NCI-H1105 treated with DMSO at 0.1 percent for 48 hours (cell line): ENCODE data around the gene TMEM59L.
A peak's percentile ranks its signal among the peaks of the same experiment; 100 is the strongest.

Experiments used
- DNase-seq: peaks from one replicate; lab custom pipeline; 2025; lab: John Stamatoyannopoulos, UW

Gene TMEM59L

DNA sequence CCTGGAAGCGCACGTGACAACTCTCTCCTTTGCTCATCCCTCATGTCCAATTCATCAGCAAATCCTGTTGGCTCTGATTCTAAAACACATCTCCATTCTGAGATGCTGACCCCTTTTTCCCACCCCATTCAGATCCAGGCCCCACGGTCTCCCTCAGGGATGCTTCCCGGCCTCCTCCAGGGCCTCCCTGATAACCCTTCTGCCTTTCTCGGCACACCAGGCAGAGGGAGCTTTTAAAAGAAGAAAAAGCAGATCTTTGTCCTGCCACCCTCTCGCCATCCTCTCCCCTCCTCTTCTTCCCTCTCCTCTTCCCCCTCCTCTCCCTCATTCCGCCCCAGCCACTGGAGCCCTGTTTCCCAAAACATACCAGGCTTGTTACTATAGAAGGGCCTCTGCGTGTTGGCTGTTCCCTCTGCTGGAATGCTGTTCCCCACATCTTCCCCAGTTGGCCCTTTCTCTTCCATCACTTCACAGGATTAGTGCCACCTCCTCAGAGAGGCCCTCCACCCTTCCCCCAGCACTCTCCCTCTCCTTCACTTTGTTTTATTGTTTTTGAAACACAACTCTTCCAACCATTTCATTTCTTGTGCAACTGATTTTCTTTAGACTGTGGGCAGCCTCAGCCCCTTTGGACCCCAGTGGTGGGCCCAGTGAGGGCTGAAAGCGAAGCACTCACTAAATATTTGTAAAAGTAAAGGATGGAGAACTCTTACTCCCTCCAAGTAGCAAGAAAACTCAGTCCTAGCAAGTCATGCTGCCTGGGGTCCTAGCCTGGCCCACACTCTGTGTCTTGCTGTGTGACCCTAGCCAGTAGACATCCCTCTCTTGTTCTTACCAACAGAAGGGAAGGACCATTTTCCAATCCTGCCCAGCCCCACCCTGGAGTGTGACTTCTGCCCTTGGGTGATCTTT, 3.6 kb upstream of the TMEM59L start:
- DNase-seq, result no peak

DNA sequence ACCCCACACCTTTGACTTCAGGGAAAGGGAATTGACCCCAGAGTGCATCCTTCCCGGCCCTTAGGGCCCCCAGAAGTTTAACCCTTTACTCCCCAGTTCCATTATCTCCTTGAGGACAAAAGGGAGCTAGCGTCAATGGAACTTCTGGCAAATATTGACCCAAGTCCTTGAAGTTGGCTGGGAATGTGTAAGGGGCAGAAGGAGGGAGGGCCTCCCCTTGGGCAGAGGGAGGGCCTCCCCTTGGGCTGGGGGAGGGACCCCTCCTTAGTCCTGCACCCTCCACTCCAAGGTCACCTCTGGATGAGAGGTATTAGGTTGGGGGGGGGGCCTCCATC, 3.0 kb upstream of the TMEM59L start:
- no peak for DNase-seq

DNA sequence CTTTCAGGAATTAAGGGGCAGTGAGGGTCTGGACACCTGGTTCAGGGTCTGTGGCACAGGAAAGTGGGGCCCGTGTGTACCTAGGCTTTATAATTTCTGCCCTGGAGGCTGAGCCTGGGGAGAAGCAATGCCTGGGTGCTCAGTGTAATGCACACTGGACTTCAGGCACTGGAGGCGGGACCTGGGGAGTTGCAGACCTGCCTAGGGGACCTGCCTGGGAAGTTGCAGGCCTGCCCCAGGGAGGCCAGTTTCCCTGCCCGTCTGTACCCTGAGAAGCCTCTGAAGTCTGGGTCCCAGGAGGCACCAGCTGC, 2.5 kb upstream of the TMEM59L start:
- DNase-seq, result no peak

DNA sequence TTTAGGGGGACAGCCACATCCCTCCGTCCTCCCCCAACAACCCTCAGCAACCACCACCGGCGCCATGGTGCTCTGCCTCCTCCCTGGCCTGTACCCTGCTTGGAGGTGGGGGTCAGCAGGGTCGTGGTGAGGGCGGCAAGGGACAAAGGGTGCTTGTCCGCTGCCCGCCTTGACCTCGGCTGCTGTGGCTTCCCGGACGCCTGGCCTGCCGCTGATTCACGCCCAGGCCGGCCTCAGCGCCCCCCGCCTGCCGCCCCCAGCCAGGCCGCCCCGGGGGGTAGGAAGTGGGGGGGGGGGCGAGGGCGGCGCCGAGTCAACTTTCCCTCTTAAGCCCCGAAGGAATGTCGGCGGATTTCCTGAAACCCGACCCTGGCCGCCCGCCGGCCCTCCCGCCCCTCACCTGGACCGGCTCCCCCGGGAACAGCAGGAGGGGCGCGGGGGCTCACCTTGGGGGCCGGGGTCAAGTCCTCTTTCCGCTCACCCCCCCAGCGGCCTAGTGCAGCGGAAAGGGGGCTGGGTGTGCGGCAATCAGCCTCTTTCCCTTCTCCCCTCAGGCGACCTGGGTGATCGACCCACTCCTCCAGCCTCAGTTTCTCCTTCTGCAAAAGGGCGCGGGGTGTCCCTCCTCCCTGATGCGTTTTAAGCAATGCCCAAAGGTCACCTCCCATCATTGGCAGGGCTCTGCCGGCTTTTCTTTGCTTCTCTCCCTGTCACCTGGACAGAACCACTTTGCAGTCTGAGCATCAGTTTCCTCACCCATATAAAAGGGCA, 1.9 kb upstream of the TMEM59L start:
- no peak for DNase-seq

DNA sequence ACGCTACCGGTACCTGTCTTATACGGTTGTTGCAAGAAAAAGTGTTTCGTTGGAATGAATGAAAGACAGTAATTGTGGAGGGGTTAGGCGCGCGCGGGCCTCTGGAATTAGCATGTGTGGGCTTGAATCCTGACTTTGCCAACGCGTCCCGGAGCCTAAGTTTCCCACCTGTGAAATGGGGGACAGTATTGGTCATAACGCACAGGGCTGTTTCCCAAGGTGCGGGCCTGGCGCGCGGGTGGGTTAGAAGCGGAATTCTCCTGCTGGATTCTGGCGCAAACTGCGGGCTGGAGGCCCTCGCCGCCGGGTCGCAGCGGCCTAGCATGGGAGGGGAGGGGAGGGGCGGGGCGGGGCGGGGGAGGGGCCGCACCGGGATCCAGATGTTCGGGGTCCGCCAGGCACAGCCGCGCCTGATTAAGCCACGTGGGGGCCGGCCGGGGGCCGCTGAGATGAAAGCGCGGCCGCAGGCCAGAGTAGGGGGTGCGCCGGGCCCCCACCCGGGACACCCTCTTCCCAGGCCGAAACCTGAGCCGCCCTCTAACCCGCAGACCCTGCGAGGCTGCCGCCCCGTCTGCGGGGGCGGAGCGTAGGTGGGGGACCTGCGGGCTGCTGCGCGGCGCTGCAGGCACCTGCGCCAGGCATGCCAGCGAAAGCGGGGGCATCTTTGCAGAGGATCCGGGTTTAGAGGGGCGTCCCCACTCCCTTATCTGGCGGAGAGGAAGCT, 1.2 kb upstream of the TMEM59L start:
- no peak for DNase-seq

DNA sequence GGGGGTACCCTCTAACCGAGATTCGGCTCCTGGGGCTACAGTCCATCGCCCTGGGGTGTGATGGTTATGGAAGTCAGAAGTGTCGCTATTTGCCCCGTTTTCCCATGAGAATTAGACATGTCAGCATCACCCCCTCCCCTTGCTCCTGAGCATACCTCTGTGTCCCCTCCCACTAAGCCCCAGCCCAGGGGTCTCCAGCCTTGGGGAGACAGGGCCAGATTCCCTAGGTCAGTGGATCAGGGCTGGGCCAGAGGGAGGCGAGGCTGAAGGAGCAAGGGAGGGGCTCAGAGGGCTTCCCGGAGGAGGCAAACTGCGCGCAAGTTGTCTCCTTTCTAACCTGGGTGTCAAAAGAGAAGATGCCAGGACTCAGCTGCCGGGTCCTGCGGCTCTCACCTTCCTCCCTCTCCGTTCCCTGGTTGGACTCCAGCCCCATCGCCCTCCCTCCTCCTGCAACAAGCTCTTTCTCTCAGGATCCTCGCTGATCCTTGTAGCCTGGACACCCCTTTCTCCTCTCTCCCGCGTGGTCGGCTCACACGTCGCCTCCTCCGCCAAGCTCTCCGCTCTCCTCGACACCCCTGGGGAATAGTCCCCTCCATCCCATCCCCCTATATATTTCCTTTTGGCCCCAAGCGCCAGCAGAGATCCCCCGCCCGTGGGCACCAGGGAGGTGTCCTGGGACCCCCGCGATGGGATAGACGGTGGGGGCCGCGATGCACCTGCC, 459 bp upstream of the TMEM59L start:
- DNase-seq, result no peak

DNA sequence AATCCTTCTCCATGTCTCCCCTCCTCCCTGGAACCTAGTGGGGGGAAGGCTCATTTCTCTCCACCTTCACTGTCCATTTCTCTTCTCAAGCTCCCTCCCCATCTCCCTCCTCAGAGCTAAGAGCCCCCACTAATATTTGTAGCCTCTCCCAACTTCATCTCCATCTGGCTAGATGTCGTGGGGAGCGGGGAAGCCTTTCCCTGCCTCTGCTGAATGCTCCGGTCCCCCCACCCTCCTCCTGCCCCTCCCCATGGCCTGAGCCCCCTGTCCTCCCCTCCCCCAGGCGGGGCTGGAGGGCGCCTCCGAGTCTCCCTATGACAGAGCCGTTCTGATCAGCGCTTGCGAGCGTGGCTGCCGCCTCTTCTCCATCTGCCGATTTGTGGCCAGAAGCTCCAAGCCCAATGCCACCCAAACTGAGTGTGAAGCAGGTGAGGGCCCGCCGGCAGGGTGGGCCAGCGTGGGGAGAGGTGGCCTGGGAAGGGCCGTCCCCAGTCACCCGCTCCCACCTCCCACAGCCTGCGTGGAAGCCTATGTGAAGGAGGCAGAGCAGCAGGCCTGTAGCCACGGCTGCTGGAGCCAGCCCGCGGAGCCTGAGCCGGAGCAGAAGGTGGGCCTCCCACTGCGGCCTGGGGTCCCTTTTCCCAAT, 1.0 kb downstream of the TMEM59L start:
- DNase-seq, result no peak

DNA sequence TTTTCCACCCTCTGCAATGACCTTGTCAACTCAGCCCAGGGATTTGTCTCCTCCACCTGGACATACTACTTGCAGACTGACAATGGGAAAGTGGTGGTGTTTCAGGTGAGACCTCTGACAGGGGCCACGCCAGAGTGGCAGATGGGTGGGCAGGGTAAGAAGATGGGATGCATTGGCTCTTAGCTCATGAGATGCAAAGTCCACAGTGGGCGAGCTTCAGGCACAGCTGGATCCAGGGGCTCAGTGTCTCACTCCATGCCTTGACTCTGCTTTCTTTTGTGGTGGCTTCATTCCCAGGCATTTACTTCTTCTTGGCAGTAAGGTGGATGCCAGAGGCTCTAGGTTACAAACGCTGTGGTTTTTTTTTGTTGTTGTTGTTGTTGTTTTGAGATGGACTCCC, 3.4 kb downstream of the TMEM59L start:
- DNase-seq, result no peak

DNA sequence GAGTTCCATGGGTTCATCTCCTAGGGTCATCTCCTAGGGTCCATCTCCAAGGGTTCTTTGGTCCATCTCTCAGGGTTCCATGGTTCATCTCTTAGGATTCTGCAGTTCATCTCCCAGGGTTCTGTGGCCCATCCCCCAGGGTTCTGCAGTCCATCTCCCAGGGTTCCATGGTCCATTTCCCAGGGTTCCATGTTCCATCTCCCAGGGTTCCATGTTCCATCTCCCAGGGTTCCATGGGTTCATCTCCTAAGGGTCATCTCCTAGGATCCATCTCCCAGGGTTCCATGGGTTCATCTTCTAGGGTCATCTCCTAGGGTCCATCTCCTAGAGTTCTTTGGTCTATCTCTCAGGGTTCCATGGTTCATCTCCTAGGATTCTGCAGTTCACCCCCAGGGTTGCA, 4.9 kb downstream of the TMEM59L start:
- no peak for DNase-seq

DNA sequence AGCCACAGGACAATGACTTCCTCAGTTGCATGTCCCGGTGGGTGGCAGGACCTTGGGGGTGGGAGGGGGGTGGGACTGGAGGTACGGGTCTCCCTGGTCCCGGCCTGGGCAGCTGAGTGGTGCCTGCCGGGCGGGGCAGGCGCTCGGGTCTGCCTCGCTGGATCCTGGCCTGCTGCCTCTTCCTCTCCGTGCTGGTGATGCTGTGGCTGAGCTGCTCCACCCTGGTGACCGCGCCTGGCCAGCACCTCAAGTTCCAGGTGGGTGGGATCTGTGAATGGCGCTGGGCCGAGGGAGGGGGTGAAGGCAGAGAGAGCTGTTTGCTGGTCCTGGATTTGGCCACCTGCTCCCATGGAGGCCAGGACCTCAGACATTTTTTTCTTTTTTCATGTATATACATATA, 5.6 kb downstream of the TMEM59L start:
- no peak for DNase-seq

DNA sequence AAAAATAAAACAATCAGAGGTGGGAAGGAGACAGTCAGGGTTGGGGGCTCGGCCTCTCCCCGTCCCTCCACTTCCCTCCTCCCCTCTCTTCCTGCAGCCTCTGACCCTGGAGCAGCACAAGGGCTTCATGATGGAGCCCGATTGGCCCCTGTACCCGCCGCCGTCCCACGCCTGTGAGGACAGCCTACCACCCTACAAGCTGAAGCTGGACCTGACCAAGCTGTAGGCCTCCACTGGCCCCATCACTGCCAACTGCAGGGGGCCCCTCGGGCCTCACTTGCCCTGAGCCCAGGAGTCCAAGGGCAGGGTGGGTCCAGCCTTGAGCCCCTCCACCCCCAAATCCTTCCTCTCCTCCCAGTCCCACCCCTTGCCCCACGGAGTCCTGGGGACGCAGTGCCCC, 7.6 kb downstream of the TMEM59L start:
- DNase-seq, result no peak

DNA sequence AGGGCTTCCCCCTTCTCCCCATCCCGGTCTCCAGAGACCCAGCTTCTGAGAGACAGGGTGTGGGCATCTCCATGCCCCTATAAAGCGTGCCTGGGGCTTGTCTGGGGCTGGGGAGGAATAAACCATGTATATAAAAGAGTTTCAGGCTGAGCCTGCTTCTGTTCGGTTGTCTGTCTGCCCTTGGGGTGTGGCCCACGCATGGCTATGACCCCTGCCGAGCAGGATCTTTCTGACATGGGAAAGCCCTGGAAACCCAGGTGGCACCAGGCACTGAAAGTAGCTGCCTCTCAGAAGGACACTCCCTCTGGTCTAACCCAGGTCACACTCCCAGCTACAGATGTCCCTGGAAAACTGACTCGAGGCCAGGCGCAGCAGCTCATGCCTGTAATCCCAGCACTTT, 8.2 kb downstream of the TMEM59L start:
- no peak for DNase-seq

DNA sequence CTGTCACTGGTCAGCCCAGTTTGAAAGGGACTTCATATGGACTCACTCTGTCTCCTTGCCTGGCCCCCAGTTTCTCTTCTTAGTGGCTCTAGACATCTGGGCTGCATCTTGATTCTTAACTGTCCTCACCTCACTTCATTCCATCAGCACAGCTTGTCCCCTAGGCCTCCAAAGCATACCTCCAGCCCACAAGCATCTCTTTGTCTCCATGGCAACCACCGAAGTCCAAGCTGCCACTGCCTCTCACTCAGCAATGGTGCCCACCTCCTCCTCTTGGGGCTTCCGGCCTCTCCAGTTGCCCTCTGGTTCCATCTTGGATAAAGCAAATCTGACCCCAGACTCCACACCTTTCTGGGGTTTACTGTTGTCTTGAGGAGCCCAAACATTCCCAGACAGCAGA, 14.2 kb downstream of the TMEM59L start:
- DNase-seq, result no peak

DNA sequence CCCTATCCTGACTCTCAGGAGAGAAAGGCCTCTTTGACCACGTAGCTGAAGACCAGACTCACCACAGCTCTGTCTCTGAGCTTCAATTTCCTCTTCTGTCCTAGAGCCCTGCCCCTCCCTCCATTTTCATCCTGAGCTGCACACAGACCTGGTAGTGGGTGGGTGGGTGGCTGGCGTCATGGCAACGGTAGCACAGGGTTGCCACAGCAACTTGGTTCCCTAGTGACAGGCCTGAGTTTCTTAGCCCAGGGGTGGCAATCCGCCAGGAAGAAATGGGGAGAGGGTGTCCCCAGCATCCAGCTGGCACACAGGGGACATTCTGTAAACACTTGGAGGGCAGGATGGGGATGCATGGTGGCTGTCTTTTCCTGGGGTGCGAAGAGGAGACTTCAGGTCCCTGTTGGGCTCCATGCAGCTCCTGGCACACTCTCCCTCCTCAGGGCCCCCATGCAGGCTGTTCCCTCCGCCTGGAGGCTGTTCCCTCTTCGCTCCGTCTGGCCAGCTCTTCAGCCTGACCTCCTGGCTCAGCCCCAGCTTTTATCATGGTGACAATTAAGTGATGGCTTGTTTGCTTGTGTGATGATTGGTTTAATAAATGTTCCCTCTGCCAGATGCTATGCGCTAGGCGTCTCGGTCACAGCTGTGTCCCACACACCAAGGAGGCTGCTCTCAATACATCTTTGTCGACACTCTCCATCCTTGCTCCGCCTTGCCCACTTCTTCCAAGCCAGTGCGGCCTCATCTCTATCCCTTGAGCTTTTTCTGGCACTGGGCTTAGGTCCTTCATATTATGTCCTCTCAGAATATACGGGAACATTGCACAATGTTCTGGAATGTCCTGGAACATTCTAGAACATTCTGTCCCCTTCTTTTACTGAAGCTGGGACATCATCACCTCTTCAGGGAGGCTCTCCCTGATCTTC, 16.8 kb downstream of the TMEM59L start:
- DNase-seq, result no peak

DNA sequence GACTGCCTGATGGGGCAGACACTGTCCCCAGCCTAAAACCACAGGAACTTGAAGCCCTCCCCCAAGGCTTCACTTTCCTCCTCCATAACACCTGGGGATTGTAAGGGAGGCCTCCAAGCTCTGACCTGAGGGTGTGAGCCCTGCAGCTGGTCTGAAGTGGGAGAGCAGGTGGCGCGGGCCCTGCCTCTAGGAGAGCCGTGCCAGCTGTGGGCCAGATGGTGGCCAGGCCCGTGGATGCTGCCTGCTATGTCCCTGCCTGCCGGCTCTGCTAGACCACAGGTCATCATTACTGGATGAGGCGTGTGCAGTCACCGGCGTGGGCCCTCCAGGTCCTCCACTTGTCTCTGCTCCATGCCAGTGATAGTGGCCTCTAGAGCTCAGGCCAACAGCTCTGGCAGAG, 20.7 kb downstream of the TMEM59L start:
- peak; percentile 29 for DNase-seq

DNA sequence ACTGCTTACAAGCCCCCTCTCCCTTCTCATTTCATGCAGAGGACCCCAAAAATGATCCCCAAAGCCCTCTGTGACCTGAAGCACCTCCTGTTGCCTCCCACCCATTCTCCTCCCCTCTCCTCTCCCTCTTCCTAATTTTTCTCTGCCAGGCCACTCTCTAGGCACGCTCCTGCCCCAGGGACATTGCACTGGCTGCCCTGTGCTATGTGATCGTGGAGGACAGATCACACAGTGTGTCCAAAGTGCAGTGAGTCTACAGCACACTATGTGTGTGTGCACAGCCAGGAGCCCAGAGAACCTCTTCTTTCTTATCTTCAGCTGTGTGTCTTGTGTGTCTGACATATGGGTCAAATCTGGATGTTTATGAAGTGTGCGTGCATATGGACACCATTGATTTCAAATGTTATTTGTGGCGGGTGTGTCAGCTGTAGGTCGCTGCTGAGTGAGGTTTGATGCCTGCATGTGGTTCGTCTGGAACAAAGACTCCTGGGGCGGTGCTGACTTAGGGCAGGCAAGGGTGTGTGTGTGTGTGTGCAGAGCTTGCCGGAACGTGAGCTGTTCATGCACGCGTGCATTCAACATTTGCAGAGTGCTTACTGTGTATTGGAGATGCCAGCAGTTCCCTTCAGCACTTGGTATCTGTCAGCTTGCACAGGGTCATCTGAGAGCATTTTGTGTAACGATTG, 22.1 kb downstream of the TMEM59L start:
- no peak for DNase-seq

DNA sequence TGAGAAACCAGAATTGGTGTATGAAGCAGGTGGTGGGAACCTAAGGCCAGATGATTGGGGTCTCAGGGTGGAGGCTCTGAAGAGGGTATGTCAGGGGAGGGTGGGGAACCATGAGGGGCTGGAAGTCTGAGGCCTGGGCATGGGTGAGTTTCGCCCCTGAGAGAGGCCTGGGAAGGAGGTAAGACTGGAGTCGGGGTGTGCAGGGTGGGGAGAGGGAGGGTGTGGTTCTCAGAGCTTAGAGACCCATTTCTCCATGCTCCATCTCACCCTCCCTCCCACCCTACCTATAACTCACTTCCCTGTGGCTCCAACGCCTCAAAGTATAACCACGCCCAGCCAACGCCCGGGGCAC, 23.1 kb downstream of the TMEM59L start:
- DNase-seq, result no peak

DNA sequence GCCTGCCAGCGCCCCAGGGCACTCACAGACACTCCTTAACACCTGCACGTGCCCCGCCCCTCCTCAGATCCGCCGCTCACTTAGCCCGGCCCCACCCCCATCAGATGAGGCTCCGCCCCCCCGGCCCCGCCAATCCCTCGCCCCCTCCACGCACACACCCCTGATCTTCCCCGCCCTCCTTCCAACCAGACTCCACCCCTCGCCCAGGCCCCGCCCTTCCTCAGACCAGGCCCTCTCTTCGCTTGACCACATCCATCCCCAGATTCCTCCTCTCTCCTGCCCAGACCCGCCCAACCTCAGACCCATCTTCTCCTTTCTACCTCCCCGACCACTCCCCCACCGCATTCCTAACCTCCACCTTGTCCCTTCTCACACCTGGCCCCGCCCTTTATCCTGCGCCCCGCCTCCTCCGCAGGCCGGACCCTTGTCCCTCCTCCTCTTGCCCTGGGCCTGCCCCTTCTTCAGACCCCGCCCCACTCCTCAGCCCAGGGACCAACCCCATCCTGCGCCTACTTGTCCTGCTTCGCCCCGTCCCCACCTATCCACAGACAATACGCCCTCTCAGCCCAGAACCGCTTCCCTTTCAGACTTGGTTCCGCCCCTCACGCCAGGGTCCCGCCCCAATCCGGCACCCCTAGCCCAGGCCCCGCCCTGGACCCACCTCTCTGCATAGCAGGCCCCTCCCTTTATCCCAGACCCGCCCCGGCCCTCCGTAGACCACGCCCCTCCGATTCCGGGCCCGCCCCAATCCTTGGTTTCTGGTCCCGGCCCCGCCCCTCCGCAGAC, 23.7 kb downstream of the TMEM59L start:
- peak; percentile 94 for DNase-seq

DNA sequence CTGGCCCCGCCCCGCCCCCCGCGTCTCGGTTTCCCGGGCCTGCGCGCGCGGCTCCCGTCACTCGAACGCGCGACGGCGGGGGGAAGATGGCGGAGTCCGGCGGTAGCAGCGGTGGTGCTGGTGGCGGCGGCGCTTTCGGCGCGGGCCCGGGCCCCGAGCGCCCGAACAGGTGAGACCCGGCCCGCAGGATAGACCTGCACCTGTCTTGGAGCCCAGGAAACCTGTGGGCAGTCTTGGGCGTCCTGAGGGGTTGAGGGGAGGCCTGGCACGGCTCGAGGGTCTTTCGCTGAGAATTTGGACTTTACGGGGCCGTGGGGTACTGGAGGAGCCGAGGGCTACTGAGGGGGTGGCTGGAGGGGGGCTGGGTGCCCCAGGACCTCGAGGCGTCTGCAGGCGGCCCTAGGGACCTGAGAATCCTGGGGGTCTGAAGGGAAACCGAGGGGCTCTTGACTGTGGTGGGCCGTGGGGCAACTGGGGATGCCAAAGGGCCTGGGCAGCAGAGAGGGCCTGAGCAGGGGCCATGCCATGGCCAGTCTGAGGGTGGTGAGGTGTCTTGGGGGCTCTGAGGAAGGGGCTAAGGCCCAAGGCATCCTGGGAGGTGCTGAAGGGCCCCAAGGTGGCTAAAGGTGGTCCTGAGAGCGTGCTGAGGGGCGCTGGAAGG, 24.4 kb downstream of the TMEM59L start, which contains the start of gene KLHL26:
Gene KLHL26 (plus strand): TSS at position 60 of the 661 bp plus-strand sequence. CDS start 27 bp downstream, at position 87.
- no peak for DNase-seq
